ENCODE data around the gene MKS1.

MKS1 gene

DNA sequence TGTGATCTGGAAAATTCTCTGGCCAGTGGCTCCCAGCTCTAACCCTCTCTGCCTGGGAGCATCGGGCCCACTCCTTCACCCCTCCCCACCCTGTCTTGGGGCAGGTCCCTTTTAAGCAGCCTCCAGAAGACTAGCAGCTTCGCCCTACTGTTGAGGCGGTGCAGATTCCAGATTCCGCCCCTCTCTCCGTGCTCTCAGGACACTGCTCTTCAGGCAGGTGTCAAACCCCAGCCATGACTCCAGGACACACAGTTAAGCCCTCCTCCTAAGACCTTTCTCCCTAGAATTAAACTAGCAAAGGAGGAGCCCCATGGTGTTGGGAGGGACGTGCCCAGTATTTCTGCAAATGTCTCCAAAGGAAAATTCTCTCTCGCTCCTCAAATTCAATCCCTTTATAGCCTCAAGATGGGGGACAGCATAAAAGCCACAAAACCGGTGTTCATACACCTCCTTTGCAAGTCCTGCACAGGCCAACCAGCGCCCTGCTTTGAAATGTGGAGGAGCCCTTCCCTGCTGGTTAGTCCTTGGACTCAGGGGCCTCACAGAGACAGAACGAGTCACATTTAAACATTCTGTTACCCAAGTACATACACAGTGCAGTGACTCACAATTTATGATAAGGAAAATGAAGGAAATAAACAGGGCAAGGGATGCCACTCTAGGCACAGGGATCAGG, 26.5 kb upstream of the MKS1 start:
- DNase-seq (ENCODE audit: low read depth in 1 of 2, low spot score in 1 of 2), result no peak

DNA sequence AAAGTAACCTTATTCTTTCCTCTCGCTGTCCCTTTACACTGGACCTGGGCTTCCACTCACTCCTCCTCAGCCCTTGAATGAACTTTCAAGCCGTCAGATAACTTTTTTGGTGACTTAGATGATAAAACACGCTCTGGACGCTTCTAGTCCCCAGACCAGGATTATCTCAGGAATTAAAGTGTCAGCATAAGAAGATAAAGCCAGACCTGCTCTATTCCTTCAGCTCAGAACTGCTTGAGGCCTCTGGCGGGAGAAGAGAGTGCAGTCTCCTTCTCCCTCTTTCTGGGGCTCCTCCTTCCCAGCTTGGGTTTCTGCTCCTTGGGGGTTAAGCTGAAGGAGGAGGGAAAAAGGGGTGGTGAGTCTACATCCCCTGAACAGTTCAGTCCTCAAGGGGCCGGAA, 25.9 kb upstream of the MKS1 start:
- no peak for DNase-seq (ENCODE audit: low read depth in 1 of 2, low spot score in 1 of 2)

DNA sequence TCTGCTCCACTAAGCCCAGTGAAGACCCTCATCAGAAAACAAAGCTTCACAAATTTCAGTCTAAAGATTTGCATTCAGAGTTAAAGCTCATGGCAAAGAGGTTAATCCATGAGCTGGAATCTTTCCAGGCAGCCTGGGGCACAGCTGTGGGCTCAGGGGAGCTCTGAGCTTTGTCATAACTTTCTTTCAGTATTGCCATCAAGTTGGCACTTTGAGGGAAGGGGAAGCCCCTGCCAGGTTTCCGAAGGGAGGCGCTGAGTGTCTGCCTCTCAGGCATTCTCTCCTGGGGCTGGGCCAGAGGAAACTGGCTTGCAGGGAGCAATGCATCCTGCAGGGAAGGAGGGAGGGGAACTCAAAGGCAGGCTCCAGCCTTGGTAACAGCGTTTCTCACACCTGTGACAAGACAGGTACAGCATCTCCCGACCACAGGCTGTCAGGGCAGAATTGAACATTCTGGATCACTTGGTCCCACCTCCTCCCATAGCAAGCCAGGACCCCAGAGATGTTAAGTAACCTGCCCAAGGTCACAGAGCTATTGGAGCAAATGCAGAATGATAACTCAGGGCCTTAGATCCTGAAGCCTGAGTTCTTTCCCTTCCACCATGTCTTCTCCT, 23.2 kb upstream of the MKS1 start:
- no peak for DNase-seq (ENCODE audit: low read depth in 1 of 2, low spot score in 1 of 2)

DNA sequence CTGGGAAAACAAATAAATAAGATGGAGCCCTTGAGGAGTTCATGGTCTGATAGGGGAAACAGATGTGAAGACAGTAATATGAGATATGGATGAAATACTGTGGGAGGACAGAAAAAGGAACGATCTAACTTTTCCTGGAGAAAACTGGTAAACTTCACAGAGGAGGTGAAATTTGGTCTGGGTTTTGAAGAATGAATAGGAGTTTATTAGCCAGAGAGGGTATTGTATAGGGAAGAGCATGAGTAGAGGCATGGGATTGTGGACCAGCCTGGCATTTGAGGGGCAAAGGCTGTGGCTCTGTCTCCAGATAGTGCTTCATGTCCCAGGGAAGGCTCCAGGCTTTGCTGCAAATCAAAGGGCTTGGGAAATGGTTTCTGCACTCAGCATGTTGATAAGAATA, 20.9 kb upstream of the MKS1 start:
- DNase-seq (ENCODE audit: low read depth in 1 of 2, low spot score in 1 of 2), result no peak

DNA sequence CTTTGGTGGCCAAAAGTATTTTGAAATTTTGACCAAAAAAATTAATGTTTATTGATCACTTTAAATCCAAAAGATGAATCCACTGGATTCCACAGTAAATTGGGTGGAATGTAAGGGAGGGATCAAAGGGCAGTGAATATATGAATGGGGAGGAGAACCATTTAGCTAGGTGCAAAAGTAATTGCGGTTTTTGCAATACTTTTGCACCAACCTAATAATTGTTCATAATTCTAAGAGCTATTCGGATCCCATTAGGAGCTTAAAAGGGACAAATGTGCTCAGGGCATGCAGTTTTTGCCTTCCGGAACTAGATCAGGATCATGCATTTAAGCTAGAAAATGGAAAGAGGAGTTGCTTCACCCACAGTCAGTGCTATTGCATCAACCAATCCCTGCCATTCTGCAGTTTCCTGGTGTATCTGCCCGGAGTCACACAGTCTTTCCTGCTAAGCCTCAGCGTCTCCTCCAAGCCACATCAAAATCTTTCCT, 19.1 kb upstream of the MKS1 start, which contains the start of gene LPO:
TSS of gene LPO (plus strand) at position 438 of the 488 bp plus-strand sequence. CDS start 4,396 bp downstream, outside the sequence.
- no peak for DNase-seq (ENCODE audit: low read depth in 1 of 2, low spot score in 1 of 2)

DNA sequence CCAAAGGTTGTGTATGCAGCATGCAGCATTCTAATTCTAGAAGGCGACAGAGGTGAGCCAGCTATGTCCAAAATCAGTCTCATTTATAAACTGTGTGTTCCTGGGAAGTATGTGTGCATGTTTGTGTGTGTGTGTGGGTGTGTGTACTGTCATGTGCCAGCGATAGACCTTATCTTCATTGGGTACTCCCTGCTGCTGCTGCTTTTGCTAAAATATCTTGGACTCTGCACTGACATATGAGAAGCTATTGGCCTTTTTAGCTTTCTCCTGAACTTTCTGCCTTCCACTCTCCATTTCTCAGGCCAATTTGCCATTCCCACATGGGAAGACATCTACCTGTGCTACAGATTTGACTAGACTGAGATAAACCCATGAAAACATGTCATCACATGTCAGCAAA, 17.3 kb upstream of the MKS1 start:
- DNase-seq (ENCODE audit: low read depth in 1 of 2, low spot score in 1 of 2), result no peak

DNA sequence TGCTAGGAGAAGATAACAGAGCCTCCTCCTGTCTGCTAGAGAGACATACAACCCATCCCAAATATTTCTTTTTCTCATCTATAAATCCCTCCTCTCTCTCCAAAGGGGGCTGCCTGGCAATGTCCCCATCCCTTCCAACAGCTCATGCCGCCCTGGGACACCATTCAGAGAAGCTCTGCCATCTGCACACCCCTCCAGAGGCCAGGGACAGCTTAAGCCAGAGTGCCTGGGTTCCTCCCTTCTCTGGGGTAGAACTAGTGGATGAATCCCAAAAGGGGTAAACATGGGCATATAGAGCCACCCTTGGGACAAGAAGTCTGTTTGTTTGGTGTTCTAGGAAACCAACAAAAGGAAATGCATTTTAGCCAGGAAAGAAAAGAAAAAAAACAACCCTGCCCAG, 16.8 kb upstream of the MKS1 start:
- no peak for DNase-seq (ENCODE audit: low read depth in 1 of 2, low spot score in 1 of 2)

DNA sequence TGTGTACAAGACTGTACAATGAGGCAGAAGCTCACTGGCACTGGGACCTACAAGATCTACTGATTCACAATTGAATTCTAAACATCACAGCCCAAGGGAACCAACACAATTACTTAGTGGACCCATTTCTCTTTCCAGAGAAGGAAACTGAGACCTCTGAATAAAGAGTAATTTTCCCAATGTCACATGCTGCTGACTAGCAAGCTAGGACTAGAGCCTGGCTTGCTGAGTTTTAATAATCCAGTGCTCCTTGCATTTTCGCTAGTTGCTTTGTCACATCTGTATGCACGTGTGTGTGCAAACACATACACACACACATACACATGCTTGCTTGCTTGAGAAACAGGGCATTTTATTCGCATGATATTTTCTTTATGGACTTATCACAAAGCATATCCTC, 15.5 kb upstream of the MKS1 start:
- no peak for DNase-seq (ENCODE audit: low read depth in 1 of 2, low spot score in 1 of 2)

DNA sequence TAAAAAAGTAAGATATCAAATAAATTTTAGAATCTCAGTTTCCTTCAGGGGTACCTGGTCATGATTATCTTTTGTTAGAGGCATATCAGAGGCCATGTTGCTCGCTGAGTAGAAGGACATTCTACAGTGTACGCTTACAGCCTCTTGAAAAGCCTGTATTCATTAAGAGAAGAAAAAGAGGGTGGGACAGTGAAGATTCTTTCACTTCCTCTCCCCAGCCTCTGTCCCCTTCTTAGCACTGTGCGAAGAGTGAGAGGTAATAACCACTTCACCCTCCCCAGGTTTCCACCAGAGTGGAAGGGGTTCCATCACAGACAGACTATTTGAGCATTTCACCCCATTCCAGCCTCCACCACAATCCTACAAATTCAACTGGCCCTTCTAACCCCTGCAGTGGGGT, 14.5 kb upstream of the MKS1 start:
- DNase-seq (ENCODE audit: low read depth in 1 of 2, low spot score in 1 of 2), result no peak

DNA sequence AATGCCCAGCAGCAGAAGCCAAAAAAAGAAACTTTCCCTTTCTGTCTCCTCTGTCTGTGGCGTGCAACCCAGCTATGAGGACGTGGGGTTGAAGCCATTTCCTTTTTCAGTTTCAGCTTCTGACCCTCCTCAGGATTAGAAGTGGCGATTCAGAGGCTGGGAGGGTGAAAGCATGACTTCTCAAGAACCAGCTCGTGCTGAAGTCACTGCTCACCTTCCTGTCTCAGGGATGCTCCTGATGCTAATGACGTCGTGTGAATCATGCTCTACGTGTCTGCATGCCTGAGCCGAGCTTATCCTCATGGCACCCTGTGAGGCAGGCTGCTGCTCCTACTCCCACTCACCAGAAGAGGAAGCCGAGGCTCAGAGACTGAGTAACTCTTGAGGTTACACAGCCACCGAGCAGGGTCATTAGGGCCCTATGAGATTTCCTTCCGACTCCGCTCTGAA, 13.7 kb upstream of the MKS1 start:
- DNase-seq (ENCODE audit: low read depth in 1 of 2, low spot score in 1 of 2), result no peak

DNA sequence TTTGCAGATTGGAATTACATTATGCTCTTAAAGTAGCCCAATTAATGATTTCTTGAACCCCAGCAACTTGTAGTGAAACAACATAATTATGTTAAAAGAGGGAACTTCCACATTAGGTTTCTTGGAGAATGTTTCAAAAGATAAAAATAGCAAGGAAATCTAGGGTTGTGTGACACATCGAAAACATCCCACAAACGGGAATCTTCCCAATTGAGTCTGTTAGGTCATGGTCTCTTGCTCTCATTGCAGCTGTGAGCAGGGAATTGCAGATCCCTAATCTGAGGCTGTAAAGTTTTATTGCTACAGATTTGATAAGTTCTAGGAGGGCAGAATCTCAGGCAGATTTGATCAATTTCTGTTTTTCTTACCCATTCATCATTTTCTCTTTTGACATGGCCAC, 12.6 kb upstream of the MKS1 start:
- no peak for DNase-seq (ENCODE audit: low read depth in 1 of 2, low spot score in 1 of 2)

DNA sequence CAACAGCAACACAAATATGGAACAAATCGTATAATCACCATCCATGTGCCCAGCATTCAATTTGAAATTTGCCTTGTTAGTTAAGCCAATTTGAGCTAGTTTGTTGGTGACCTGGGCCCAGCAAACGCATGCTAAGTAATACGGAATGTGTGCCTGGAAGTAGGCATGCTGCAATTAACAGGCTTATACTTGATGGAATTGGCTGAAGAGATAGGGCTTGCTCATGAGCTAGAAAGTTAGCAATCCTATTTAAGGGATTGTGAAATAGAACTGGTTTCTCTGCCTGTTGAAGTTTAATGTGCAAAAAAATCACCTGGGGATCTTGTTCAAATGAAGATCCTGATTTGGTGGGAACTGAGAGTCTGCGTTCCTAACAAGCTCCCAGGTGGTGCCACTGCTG, 10.8 kb upstream of the MKS1 start:
- DNase-seq (ENCODE audit: low read depth in 1 of 2, low spot score in 1 of 2), result no peak

DNA sequence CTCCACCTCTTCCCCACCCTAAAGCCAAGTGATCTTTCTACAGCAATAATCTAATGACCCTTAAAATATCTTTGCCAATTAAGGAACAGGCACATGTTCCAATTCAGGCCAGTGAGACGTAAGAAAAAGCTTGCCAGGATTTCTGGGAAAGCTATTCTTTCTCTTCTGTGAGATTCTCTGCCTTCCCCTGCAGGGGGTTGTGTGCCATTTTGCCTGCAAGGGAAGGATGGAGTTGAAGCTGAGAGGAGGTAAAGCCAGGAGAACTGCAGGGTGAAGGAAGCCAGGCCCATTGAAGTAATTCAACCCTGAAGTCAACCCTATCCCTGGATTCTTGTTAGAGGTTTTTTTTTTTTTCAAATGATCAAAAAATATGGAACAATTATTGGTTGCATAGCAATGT, 10.3 kb upstream of the MKS1 start:
- DNase-seq (ENCODE audit: low read depth in 1 of 2, low spot score in 1 of 2), result no peak

DNA sequence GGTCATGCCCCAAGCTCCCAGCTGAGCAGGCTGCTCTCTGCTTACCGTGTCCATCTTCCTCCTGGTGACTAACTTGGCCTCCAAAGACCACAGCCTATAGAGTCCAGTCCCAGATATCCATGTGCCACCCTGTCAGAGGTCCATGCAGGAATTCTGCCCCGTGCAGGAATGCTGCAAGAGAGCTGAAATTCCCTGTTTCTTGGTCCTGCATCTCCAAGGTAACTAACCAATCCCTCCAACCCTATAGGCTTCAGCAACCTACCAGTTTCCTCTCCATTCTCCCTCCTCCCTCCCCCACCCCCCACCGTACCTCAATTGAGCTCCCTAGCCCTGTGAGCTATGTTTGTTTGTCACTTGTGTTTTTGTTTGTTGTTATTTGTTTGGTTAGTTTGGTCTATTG, 9.6 kb upstream of the MKS1 start:
- no peak for DNase-seq (ENCODE audit: low read depth in 1 of 2, low spot score in 1 of 2)

DNA sequence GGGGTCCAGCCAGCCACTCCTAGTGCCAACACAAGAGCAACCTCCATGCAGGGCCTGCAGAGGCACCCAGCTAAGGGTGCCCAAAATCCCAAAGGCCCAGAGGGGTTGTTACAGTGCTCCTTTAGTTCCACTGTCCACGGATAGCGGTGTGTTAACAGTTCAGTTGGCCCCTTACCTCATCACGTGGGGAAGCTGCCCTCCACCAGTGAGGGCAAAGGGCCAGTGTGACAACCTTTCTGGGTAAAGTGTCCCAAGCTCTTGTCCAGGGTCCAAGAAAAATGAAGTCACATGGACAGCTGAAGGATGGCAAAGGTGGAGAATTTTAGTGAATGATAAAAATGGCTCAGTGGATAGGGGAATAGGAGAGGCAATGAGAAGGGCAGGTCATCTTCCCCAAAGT, 8.7 kb upstream of the MKS1 start:
- DNase-seq (ENCODE audit: low read depth in 1 of 2, low spot score in 1 of 2), result no peak

DNA sequence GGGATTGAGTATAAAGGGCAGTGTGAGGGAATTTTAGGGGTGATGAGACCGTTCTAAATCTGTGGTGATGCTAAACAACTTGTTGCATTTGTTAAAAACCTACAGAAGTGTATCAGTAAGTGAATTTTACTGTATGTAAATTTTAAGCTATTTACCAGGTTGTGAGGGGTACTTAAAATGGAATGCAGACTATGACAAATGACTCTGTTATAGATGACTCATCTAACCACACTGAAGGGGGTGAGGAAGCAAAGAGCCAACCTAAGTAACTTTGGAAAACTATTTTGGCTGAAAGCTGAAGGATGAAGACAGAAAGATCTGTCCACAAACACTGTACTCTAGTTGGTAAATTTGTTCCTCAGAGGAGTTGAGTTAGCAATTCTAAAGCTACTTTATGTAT, 5.3 kb upstream of the MKS1 start:
- DNase-seq (ENCODE audit: low read depth in 1 of 2, low spot score in 1 of 2), result no peak

DNA sequence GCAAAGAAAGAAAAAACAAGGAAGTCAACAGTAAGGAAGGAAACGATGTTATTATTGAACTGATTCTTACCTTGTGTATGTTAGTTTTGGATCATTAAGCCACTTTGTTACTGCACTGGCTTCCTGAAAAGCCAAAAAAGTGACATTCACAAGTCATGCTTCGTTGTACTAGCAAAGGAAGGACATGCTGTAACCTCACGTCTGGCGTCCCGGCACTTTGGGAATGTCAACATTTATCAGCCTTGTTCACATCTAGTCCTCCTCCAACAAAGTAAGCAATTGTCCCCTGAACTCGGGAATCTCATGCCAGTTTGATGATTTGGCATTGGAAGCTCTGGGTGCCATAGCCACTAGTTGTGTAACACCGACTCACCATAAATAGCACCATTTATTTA, 731 bp upstream of the MKS1 start:
- DNase-seq (ENCODE audit: low read depth in 1 of 2, low spot score in 1 of 2), result no peak

DNA sequence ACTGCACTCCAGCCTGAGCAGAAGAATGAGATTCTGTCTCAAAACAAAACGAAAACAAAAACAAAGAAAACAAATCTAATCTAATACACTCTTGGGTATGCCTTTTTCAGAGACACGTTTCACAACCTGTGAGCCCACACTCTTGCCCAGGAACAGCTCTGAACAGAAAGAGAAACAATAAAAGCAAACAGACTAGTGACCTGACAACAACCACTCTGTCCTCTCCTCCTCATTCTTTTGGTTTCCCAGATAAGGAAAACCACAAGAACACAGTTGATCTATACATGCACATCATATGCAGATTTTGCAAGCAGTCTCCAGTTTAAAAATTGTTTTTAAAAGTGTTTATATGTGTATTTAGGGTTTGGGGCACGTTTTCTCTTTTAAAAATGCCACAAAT, 1.3 kb downstream of the MKS1 start:
- DNase-seq (ENCODE audit: low read depth in 1 of 2, low spot score in 1 of 2), result no peak

DNA sequence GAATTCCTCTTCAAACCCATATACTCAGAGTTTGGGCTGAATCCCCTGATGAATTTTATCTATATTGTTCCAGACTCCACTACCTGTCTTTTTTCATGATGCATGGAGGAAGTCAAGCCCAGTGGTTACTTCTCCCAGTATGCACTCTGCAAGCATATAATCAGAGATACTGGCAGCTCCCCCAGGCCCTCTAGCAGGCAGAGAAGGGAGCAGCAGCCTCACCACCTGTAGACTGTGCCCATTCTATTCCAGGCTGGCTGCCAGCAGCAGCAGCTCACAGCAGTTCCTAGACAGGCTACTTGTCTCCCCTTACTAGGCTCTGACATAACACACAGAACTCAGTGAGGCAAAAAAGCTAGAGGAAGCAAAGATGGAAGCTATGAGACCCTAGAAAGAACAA, 3.4 kb downstream of the MKS1 start:
- DNase-seq (ENCODE audit: low read depth in 1 of 2, low spot score in 1 of 2), result no peak

DNA sequence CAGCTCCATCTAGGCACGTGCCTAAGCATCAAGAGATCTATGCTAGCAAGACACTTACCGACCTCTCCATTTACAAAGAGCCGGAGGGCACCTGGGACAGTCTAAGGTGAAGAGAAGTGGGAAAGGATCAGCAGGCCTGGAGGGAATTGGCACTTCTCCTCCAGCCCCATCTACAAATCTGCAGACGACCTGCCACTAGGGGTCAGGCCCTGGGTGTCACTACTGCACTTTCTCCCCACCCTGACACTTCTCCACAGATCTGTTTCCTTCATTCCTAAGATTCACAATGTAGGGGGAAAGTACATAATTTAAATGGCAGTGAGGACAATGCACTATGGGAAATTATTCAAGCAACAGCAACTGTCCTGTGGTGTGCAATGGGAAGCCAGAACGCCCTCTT, 8.1 kb downstream of the MKS1 start:
- DNase-seq (ENCODE audit: low read depth in 1 of 2, low spot score in 1 of 2), result no peak

DNA sequence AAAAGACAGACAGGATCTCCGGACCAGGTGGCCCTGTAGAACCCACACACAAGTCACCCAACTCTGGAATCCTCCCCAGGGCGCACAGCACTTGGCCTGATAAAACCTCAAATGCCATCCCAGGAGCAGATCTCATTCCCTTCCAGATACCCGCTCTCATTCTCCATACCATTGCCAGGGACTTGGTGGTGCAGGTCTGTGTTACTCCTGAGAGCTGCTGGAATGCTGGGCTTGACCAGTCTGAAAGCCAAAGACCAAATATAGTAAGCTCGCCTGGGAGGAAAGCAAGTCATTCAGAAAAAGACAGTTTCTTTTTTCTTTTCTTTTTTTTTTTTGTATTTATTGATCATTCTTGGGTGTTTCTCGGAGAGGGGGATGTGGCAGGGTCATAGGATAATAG, 10.7 kb downstream of the MKS1 start:
- no peak for DNase-seq (ENCODE audit: low read depth in 1 of 2, low spot score in 1 of 2)

DNA sequence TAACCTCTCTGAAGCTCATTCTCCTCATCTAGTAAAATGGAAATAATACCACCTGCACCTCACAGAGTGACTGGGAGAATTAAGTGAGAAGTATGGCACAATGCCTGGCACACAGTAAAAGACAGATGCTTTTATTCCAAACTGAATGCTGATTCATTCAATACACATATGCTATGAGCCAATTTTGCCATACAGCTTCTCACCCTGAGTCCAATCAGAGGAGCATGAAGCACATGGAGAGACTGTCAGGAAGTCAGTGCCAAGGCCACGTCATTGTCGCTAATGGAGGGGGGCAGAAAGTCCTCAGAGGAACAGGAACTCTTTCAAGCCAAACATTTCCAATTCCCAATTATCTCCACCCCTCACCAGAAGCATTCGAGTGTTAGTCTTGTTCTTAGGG, 11.6 kb downstream of the MKS1 start:
- no peak for DNase-seq (ENCODE audit: low read depth in 1 of 2, low spot score in 1 of 2)

DNA sequence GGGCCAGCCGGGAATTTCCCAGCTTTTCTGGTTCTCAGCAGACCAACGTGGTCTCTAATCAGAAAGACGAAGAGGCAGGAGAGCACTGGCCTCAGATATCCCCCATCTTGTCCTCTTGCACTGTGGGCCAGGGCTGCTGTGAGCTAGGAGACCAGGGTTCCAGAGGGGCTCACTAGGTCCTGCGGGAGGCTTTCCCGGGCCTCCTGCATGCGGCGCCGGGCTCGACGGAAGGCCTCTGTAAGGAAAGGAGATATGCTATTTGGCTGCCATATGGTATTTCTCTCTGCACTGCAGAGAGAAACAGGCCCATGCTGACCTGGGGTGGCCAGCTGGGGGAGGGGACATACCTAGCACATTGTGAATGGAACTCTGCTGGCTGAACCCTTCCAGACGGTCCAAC, 13.1 kb downstream of the MKS1 start:
- DNase-seq (ENCODE audit: low read depth in 1 of 2, low spot score in 1 of 2), result no peak

Data from activated T-helper 1 cell treated with anti-CD3 and anti-CD28 coated beads, Interleukin-2, amount 50 U/mL, for 16 hours (primary cell).